Kidney (tissue), 14 donors: Measurements from ENCODE around the gene PTPRF. TPM values are rescaled to one million over a fixed set of nuclear protein-coding genes. Genes with fewer than 3 reads are reported as not detected.

Experiments used
- DNase-seq, 5 donors: peaks; one replicate each; pipeline ENCODE4 v3.0.0-alpha.2; 2013 to 2020
- FAIRE-seq: peaks from 2 replicates; lab custom pipeline; 2012; peaks lifted over from hg19 to GRCh38; lab: Jason Lieb, UNC
- H3K27ac ChIP-seq, 2 donors: one replicate each; pipeline ENCODE4 v1.7.0; 2013; ENCODE audit warnings: low read depth in 2 of 2, low read length in 2 of 2, inconsistent platforms in 1 of 2
- H3K27me3 ChIP-seq: one replicate; pipeline ENCODE4 v1.7.1; 2013; ENCODE audit warnings: low read length, inconsistent platforms; ENCODE audit not compliant: control insufficient read depth, insufficient read depth
- H3K36me3 ChIP-seq, 3 donors: one replicate each; pipeline versions ENCODE4 v1.7.0 to v1.7.1; 2013; ENCODE audit warnings: low read length in 3 of 3, control low read depth in 1 of 3, inconsistent platforms in 1 of 3; ENCODE audit not compliant: insufficient read depth in 3 of 3, control insufficient read depth in 2 of 3
- H3K4me1 ChIP-seq, 3 donors: one replicate each; pipeline versions ENCODE4 v1.7.0 to v1.7.1; 2013; ENCODE audit warnings: low read length in 3 of 3, inconsistent platforms in 1 of 3, low read depth in 1 of 3; ENCODE audit not compliant: control insufficient read depth in 2 of 3, insufficient read depth in 2 of 3
- H3K4me3 ChIP-seq, 3 donors: one replicate each; pipeline versions ENCODE4 v1.7.0 to v1.8.1; 2013; ENCODE audit warnings: low read length in 3 of 3, control low read depth in 1 of 3, inconsistent platforms in 1 of 3
- H3K9ac ChIP-seq, 3 donors: one replicate each; pipeline versions ENCODE4 v1.7.0 to v1.7.1; 2013; ENCODE audit warnings: low read length in 3 of 3, control low read depth in 1 of 3, inconsistent platforms in 1 of 3
- H3K9me3 ChIP-seq, 3 donors: one replicate each; pipeline versions ENCODE4 v1.7.0 to v1.7.1; 2013; ENCODE audit warnings: low read length in 3 of 3, control low read depth in 1 of 3, inconsistent platforms in 1 of 3; ENCODE audit not compliant: control insufficient read depth in 2 of 3, insufficient read depth in 1 of 3
- intact Hi-C: fragments of 100-400 bp; cut with DNase I; formaldehyde crosslinking; loops from one replicate; pipeline ENCODE4 v1.11.1; 2022
- polyA plus RNA-seq: library from polyadenylated mRNA; stranded (reverse); fragments of 350-450 nt; fragmentation: Illumina TruSeq; extraction: RNeasy Lipid Tissue Mini Kit (QIAGEN cat#74804); gene quantifications from one replicate; pipeline ENCODE4 v1.2.3, GENCODE V29; 2014; ENCODE audit warnings: low read depth, low replicate concordance; ENCODE audit not compliant: insufficient read depth
- total RNA-seq: library from RNA; stranded (reverse); fragmentation: NEBNext Ultra II Directional; extraction: Animal tissue kit (Norgen Biotek cat#: 25700); gene quantifications from one replicate; pipeline ENCODE4 v1.2.1, GENCODE V29; 2021
- TF ChIP-seq, protein P1 (sequence below): IDR thresholded peaks from 3 replicates; pipeline ENCODE4 v1.5.1; 2012; ENCODE audit warnings: mild to moderate bottlenecking, moderate library complexity, borderline replicate concordance; ENCODE audit not compliant: insufficient read depth; ENCODE audit errors: extremely low read depth
- donor health status: control.
- donor health status: control.
- donor health status: control.
- donor health status: control.
- donor health status: control.
- donor health status: DM: yes; HTN: yes; CAD: no.
- donor health status: Normal renal cell carcinoma (clear cell type).

Gene PTPRF
- total and polyA plus RNA-seq, 2 donors from 2014 or later, result 39.5 to 197 TPM

- Histone ChIP-seq H3K9me3 (peaks cover 0 to 4% (median 0%) of the 10 kb centered on the region in 3 donors), H3K9ac (no peak overlapping the region), H3K27me3 (no peaks in the 10 kb centered on the region), H3K4me1 (no peaks in the 10 kb centered on the region), H3K4me3 (no peak overlapping the region), H3K27ac (no peak overlapping the region), H3K36me3 (no peaks in the 10 kb centered on the region)
- TF ChIP-seq, protein P1, sequence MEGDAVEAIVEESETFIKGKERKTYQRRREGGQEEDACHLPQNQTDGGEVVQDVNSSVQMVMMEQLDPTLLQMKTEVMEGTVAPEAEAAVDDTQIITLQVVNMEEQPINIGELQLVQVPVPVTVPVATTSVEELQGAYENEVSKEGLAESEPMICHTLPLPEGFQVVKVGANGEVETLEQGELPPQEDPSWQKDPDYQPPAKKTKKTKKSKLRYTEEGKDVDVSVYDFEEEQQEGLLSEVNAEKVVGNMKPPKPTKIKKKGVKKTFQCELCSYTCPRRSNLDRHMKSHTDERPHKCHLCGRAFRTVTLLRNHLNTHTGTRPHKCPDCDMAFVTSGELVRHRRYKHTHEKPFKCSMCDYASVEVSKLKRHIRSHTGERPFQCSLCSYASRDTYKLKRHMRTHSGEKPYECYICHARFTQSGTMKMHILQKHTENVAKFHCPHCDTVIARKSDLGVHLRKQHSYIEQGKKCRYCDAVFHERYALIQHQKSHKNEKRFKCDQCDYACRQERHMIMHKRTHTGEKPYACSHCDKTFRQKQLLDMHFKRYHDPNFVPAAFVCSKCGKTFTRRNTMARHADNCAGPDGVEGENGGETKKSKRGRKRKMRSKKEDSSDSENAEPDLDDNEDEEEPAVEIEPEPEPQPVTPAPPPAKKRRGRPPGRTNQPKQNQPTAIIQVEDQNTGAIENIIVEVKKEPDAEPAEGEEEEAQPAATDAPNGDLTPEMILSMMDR, result no peak
- no peak for FAIRE-seq
- DNase-seq, result no peak
- intact Hi-C loops, result no loop called here
Observed at GRCh38 chr1:43484367-43484766, 46.3 kb upstream of the PTPRF start.

DNA sequence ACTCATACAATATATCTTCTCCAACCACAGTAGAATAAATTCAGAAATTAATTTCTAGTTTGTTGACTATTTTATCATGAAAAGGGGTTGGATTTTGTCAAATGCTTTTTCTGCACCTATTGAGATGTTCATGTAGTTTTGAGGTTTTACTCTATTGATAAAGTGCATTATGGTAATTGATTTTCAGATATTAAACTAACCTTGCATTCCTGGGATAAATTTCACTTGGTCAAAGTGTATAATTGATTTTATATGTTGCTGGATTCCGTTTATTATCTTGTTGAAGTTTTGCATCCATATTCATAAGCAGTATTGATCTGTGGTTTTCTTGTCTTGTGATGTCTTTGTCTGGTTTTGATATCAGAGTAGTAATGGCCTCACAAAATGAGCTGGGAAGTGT lies 42.5 kb upstream of the PTPRF start:
- intact Hi-C loops, result no loop called here
- DNase-seq (no peak), FAIRE-seq (no peak)
- TF ChIP-seq, protein P1, result no peak
- Histone ChIP-seq H3K9me3 (peaks cover 0 to 7% (median 4%) of the 10 kb centered on the region in 3 donors), H3K36me3 (no peaks in the 10 kb centered on the region), H3K27ac (no peak overlapping the region), H3K4me1 (no peaks in the 10 kb centered on the region), H3K4me3 (no peak overlapping the region), H3K9ac (no peak overlapping the region), H3K27me3 (no peaks in the 10 kb centered on the region)

DNA sequence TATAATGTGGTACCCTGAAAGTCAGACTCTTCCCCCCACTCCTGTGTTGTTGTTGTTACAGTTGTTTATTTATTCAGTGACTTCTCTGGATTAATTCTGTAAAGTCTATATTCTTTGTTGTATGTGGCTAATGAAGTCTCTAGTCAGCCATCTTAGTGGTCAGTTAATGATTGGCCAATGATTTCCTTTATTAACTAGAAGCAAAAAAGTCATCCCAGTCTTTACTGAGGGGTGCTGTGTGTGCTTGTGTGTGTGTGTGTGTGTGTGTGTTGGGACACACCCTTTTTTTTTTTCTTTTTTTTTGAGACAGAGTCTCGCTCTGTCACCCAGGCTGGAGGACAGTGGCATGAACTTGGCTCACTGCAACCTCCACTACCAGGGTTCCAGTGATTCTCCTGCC lies 39.6 kb upstream of the PTPRF start:
- H3K4me1 ChIP-seq, result no peaks in the 10 kb centered on the region
- intact Hi-C loops, result no loop called here
- no peak for FAIRE-seq
- H3K36me3 ChIP-seq, result no peaks in the 10 kb centered on the region
- no peak overlapping the region for H3K9ac ChIP-seq
- TF ChIP-seq, protein P1, result no peak
- no peak overlapping the region for H3K4me3 ChIP-seq
- H3K27me3 ChIP-seq, result no peaks in the 10 kb centered on the region
- DNase-seq, result no peak
- H3K9me3 ChIP-seq, result peaks cover 0 to 7% (median 4%) of the 10 kb centered on the region in 3 donors
- H3K27ac ChIP-seq, result no peak overlapping the region

DNA sequence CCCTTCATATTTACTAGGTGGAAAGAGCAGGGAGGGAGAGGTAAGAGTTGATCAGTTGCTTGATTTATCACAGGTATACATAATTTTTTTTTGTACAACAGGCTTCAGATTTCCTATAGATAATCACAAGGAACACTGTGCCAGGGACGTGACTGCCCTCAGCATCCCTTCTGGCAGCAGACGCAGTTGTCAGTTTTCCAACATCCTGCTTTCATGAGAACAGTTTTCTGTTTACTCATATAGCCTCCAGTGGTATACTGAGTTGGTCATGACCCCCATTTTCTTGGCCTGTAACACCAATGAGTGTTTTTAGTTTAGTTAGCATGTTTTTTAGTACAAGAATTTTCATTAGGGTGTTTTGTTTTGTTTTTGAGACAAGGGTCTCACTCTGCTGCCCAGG lies 37.9 kb upstream of the PTPRF start:
- TF ChIP-seq, protein P1, result no peak
- H3K4me1 ChIP-seq, result no peaks in the 10 kb centered on the region
- DNase-seq, result no peak
- intact Hi-C loops, result no loop called here
- H3K36me3 ChIP-seq, result no peaks in the 10 kb centered on the region
- H3K27ac ChIP-seq, result no peak overlapping the region
- H3K27me3 ChIP-seq, result no peaks in the 10 kb centered on the region
- peaks cover 0 to 7% (median 3%) of the 10 kb centered on the region in 3 donors for H3K9me3 ChIP-seq
- no peak overlapping the region for H3K9ac ChIP-seq
- FAIRE-seq, result no peak
- no peak overlapping the region for H3K4me3 ChIP-seq
